Upper lobe of left lung (tissue), 4 donors: Measurements from ENCODE around the gene MAP2K4.

ENCODE experiments used
- EP300 ChIP-seq, 4 donors: sonication (generic); formaldehyde crosslinking; IDR thresholded peaks; one replicate each; pipeline ENCODE4 v1.5.1; 2017; ENCODE audit warnings: antibody characterized with exemption in 4 of 4, control low read depth in 2 of 4
- POLR2A ChIP-seq, 4 donors: fragments of 450-650 bp; IDR thresholded peaks; one replicate each; pipeline ENCODE4 v1.5.1; 2016 to 2017; ENCODE audit warnings: antibody characterized with exemption in 4 of 4, mild to moderate bottlenecking in 2 of 4
- POLR2AphosphoS5 ChIP-seq, 2 donors: sonication (generic); formaldehyde crosslinking; IDR thresholded peaks; one replicate each; pipeline ENCODE4 v1.5.1; 2017; ENCODE audit warnings: antibody characterized with exemption in 2 of 2

DNA sequence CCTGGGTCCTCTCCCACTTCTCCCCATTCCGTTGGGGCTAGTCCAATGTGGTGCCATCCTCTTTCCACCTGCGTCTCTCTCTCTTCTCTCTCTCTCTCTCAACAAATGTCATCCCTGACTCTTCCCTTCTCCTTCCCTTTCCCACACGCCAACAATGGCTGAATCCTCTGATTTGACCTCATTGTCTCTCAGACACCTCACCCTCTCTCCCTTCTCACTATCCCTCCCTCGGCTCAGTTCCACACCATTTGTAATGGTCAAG lies 22.8 kb upstream of the MAP2K4 start:
- no peak for TF ChIP-seq POLR2A (IDR thresholded peaks at IDR 0.05)
- TF ChIP-seq POLR2AphosphoS5 (IDR thresholded peaks at IDR 0.05), result no peak
- no peak for TF ChIP-seq EP300 (IDR thresholded peaks at IDR 0.05)
